WTC11 (cell line): ENCODE results near the gene POLR3A. TPM values are rescaled to one million over a fixed set of nuclear protein-coding genes. Genes with fewer than 3 reads are reported as not detected.

Source experiments
- ATAC-seq: fragments of 200-7000 bp; cut with Tn5 transposase; 2 replicates; pipeline ENCODE4 v1.10.0; 2021; ENCODE audit warnings: mild to moderate bottlenecking, moderate library complexity
- CTCF ChIA-PET: fragments of 300-600 bp; sonication (Branson Sonifier 250); formaldehyde crosslinking; loops from one replicate; lab custom pipeline; 2021; ENCODE audit warnings: antibody characterized with exemption; lab: Charles Lee
- POLR2A ChIA-PET: fragments of 350-600 bp; sonication (Branson Sonifier 250); formaldehyde crosslinking; loops from one replicate; lab custom pipeline; 2021; ENCODE audit warnings: antibody characterized with exemption; lab: Charles Lee
- DNase-seq: peaks from one replicate; pipeline ENCODE4 v3.0.0; 2021; ENCODE audit warnings: low spot score
- H3K27ac Mint-ChIP-seq: 2 replicates; pipeline ENCODE4 v1.8.0; 2021; ENCODE audit warnings: mixed read lengths
- H3K27me3 Mint-ChIP-seq: 2 replicates; pipeline ENCODE4 v1.8.0; 2021; ENCODE audit warnings: low read depth, mild to moderate bottlenecking, moderate library complexity, mixed read lengths
- H3K36me3 Mint-ChIP-seq: 2 replicates; pipeline ENCODE4 v1.8.0; 2021; ENCODE audit warnings: mixed read lengths
- H3K4me1 Mint-ChIP-seq: 2 replicates; pipeline ENCODE4 v1.8.0; 2022; ENCODE audit warnings: mixed read lengths
- H3K4me3 Mint-ChIP-seq: 2 replicates; pipeline ENCODE4 v1.8.0; 2021; ENCODE audit warnings: mild to moderate bottlenecking, moderate library complexity, mixed read lengths
- H3K9me3 Mint-ChIP-seq: 2 replicates; pipeline ENCODE4 v1.8.0; 2021; ENCODE audit warnings: mixed read lengths
- AR ChIP-seq: fragments of 250-450 bp; sonication (Bioruptor Pico); IDR thresholded peaks from 2 replicates; pipeline ENCODE4 v1.9.0; 2021; ENCODE audit warnings: mild to moderate bottlenecking
- ATF3 ChIP-seq: sonication (generic); formaldehyde crosslinking; conservative IDR thresholded peaks from 2 replicates; pipeline ENCODE4 v1.8.1; 2022; ENCODE audit warnings: mild to moderate bottlenecking, missing genetic modification reagents
- ATF6 ChIP-seq: sonication (generic); formaldehyde crosslinking; IDR thresholded peaks from 2 replicates; pipeline ENCODE4 v1.8.1; 2023; ENCODE audit warnings: mild to moderate bottlenecking, missing genetic modification reagents
- CTCF ChIP-seq: fragments of 200-600 bp; IDR thresholded peaks from 2 replicates; pipeline ENCODE4 v1.8.0; 2022; ENCODE audit warnings: antibody characterized with exemption
- FOXP1 ChIP-seq: sonication (generic); formaldehyde crosslinking; IDR thresholded peaks from 2 replicates; pipeline ENCODE4 v1.8.0; 2022; ENCODE audit warnings: missing genetic modification reagents, mild to moderate bottlenecking, moderate library complexity, borderline replicate concordance
- FOXP4 ChIP-seq: sonication (generic); formaldehyde crosslinking; IDR thresholded peaks from 2 replicates; pipeline ENCODE4 v1.8.0; 2022; ENCODE audit warnings: mild to moderate bottlenecking, missing genetic modification reagents
- HMGXB4 ChIP-seq: sonication (generic); formaldehyde crosslinking; IDR thresholded peaks from 2 replicates; pipeline ENCODE4 v1.8.1; 2023; ENCODE audit warnings: mild to moderate bottlenecking, moderate library complexity, missing genetic modification reagents
- JUN ChIP-seq: sonication (generic); formaldehyde crosslinking; IDR thresholded peaks from 2 replicates; pipeline ENCODE4 v1.8.0; 2023; ENCODE audit warnings: mild to moderate bottlenecking, missing genetic modification reagents
- NR2C2 ChIP-seq: sonication (generic); formaldehyde crosslinking; IDR thresholded peaks from 2 replicates; pipeline ENCODE4 v1.8.0; 2022; ENCODE audit warnings: mild to moderate bottlenecking, missing genetic modification reagents
- PREB ChIP-seq: sonication (generic); formaldehyde crosslinking; IDR thresholded peaks from 2 replicates; pipeline ENCODE4 v1.8.1; 2022; ENCODE audit warnings: mild to moderate bottlenecking, missing genetic modification reagents, moderate library complexity, borderline replicate concordance
- SOX15 ChIP-seq: fragments of 250-450 bp; sonication (Bioruptor Pico); IDR thresholded peaks from 2 replicates; pipeline ENCODE4 v1.9.0; 2021; ENCODE audit warnings: mild to moderate bottlenecking
- SP1 ChIP-seq: sonication (generic); formaldehyde crosslinking; conservative IDR thresholded peaks from 2 replicates; pipeline ENCODE4 v1.8.1; 2022; ENCODE audit warnings: missing genetic modification reagents
- STAT6 ChIP-seq: sonication (generic); formaldehyde crosslinking; conservative IDR thresholded peaks from 2 replicates; pipeline ENCODE4 v1.8.1; 2023; ENCODE audit warnings: mild to moderate bottlenecking, low read depth, missing genetic modification reagents, moderate library complexity
- TP53 ChIP-seq: sonication (generic); formaldehyde crosslinking; IDR thresholded peaks from 2 replicates; pipeline ENCODE4 v1.8.1; 2023; ENCODE audit warnings: mild to moderate bottlenecking, missing genetic modification reagents
- ZNF121 ChIP-seq: sonication (generic); formaldehyde crosslinking; IDR thresholded peaks from 2 replicates; pipeline ENCODE4 v1.8.0; 2023; ENCODE audit warnings: missing genetic modification reagents
- ZNF219 ChIP-seq: sonication (generic); formaldehyde crosslinking; IDR thresholded peaks from 2 replicates; pipeline ENCODE4 v1.8.0; 2023; ENCODE audit warnings: missing genetic modification reagents, mild to moderate bottlenecking, borderline replicate concordance
- ZNF281 ChIP-seq: sonication (generic); formaldehyde crosslinking; IDR thresholded peaks from 2 replicates; pipeline ENCODE4 v1.8.0; 2023; ENCODE audit warnings: mild to moderate bottlenecking, missing genetic modification reagents
- total RNA-seq: library from RNA; stranded (reverse); gene quantifications from 3 replicates; pipeline ENCODE4 v1.2.3, GENCODE V29; 2021

POLR3A gene
- total RNA-seq, 1 experiment from 2014 or later, result 32.2 TPM

- H3K4me3 Mint-ChIP-seq, result no peak overlapping the region
- H3K9me3 Mint-ChIP-seq, result no peaks in the 10 kb centered on the region
- peaks cover 2% of the 10 kb centered on the region; the same call in 1 of the 2 replicates for H3K27me3 Mint-ChIP-seq
- no peak for TF ChIP-seq ZNF121 (CRISPR knock-in tag)
- no peak for TF ChIP-seq TP53 (CRISPR knock-in tag)
- TF ChIP-seq CTCF, result no peak
- TF ChIP-seq FOXP1 (CRISPR knock-in tag), result no peak
- no peak for TF ChIP-seq AR (CRISPR knock-in tag)
- no peak for TF ChIP-seq NR2C2
- TF ChIP-seq PREB, result no peak
- no peak for TF ChIP-seq FOXP4
- no peak overlapping the region for H3K27ac Mint-ChIP-seq
- ChIA-PET POLR2A (no interaction called here), CTCF (no interaction called here)
- no peaks in the 10 kb centered on the region for H3K36me3 Mint-ChIP-seq
- DNase-seq (no peak), ATAC-seq (no peak)
- H3K4me1 Mint-ChIP-seq, result peaks cover 4% of the 10 kb centered on the region; the same call in 1 of the 2 replicates
Observed at GRCh38 chr10:78066012-78066411, 36.7 kb upstream of the POLR3A start.

- ATAC-seq (no peak), DNase-seq (no peak)
- TF ChIP-seq JUN (CRISPR knock-in tag), result no peak
- TF ChIP-seq NR2C2, result no peak
- TF ChIP-seq ZNF219, result no peak
- TF ChIP-seq STAT6 (CRISPR knock-in tag), result no peak
- TF ChIP-seq ATF6 (CRISPR knock-in tag), result no peak
- no peak for TF ChIP-seq ATF3 (CRISPR knock-in tag)
- TF ChIP-seq HMGXB4 (CRISPR knock-in tag), result no peak
- TF ChIP-seq SOX15 (CRISPR knock-in tag), result no peak
- no peak for TF ChIP-seq ZNF281 (CRISPR knock-in tag)
- no peak for TF ChIP-seq SP1
- Mint-ChIP-seq H3K27ac (no peak overlapping the region), H3K9me3 (no peaks in the 10 kb centered on the region), H3K27me3 (peaks cover 2% of the 10 kb centered on the region; the same call in 1 of the 2 replicates), H3K36me3 (no peaks in the 10 kb centered on the region), H3K4me3 (no peak overlapping the region), H3K4me1 (peaks cover 4% of the 10 kb centered on the region; the same call in 1 of the 2 replicates)
- POLR2A ChIA-PET, result no interaction called here
- CTCF ChIA-PET, result no interaction called here
Observed at GRCh38 chr10:78065611-78066010, 36.3 kb upstream of the POLR3A start.
